ENCODE results near the gene USP38.
"Not testable (repeated sequence)": the region's sequence is repeated elsewhere in the genome, so short reads cannot be mapped to it uniquely, and the experiment has no call there.

USP38 gene

DNA sequence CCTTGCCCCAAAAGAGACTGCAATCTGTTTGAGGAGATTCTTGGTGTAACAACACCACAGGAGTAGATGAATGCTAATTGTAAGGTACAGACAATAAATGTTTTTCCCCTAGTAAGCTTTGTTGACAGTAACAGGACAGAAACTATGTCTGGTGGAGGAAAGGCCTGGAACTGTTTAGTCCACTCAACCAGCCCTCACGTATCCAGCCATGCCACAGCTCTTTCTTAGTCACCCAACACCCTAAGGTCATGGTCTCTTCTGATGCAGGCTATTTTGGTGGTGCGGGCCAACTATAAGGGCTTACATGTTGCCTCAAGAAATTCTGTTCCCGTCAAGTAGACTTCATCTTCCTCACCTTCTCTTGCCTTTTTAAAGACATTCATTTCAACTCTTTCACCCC lies 76.0 kb downstream of the USP38 start:
- Mint-ChIP-seq H3K4me3 (no peak overlapping the region), H3K4me1 (no peaks in the 10 kb centered on the region), H3K9me3 (no peaks in the 10 kb centered on the region), H3K36me3 (no peaks in the 10 kb centered on the region), H3K27me3 (no peaks in the 10 kb centered on the region), H3K27ac (no peak overlapping the region)
- no peak for ATAC-seq (ENCODE audit: low read depth)
- DNase-seq (ENCODE audit: low spot score in 2 of 2): no peak

DNA sequence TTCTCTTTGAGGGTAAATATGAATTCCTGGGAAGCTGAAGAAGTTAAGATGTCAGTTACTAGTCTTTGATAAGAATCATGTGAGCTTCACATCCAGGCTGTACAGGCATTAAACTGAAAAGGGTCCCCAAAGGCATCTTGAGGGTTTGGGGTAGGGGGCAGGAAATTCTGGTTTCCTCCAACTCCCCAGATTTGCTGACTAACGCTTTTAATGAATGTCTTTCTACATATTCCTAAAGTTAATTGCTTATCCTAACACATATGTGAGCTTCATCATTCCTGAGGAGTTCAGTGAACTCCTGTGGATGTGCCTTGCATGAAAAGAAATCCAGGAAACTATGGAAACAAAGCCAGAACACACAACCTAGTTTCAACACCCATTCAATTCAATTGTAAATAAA lies 78.1 kb downstream of the USP38 start:
- Mint-ChIP-seq H3K4me3 (no peak overlapping the region), H3K27ac (no peak overlapping the region), H3K4me1 (no peaks in the 10 kb centered on the region), H3K27me3 (no peaks in the 10 kb centered on the region), H3K36me3 (no peaks in the 10 kb centered on the region), H3K9me3 (peaks cover 5% of the 10 kb centered on the region)
- DNase-seq (ENCODE audit: low spot score in 2 of 2) (no peak), ATAC-seq (ENCODE audit: low read depth) (no peak)

DNA sequence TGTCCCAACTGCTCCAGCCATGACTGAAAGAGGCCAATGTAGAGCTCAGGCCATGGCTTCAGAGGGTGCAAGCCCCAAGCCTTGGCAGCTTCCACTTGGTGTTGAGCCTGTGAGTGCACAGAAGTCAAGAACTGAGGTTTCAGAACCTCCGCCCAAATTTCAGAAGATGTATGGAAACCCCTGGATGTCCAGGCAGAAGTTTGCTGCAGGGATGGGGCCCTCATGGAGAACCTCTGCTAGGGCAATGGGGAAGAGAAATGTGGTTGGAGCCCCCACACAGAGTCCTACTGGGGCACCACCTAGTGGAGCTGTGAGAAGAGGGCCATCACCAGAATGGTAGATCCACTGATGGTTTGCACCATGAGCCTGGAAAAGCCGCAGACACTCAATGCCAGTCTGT lies 83.0 kb downstream of the USP38 start:
- H3K4me1 Mint-ChIP-seq: not testable (repeated sequence)

DNA sequence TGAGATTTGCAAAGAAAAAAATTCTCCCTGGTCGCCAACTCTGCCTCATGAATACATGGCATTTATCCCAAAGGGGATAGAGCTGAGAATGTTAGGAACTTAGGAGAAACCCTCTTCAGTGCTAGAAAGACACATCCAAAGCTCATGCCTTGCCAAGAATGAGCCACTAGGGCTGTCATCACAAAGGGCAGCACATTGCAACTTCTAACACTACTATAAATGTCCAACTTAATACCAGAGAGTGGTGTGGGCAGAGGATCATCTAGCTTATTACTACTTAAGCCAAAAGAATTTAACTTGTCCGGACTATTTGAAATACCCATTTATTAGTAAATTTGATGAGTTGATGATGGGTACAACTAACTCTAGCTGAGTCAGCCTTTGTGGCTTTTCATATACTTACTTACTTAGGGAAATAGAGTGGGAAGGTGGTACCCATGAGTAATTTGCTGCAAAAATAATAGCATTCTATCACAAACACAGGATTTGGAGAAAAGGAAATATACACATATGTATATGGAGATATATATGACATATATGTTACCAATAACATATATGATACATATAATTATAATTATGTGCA lies 85.6 kb downstream of the USP38 start:
- H3K36me3 Mint-ChIP-seq: no peaks in the 10 kb centered on the region
- no peak for ATAC-seq (ENCODE audit: low read depth)

More for the DNA sequence above, 83.0 kb downstream of the USP38 start:
- H3K4me3 Mint-ChIP-seq; H3K27me3 Mint-ChIP-seq; ATAC-seq (ENCODE audit: low read depth); H3K9me3 Mint-ChIP-seq; H3K27ac Mint-ChIP-seq; H3K36me3 Mint-ChIP-seq; DNase-seq (ENCODE audit: low spot score in 2 of 2): not testable (repeated sequence)

More for the DNA sequence above, 85.6 kb downstream of the USP38 start:
- Mint-ChIP-seq H3K4me3 (no peak overlapping the region), H3K27ac (no peak overlapping the region), H3K4me1 (no peaks in the 10 kb centered on the region), H3K27me3 (peaks cover 3% of the 10 kb centered on the region), H3K9me3 (peaks cover 7% of the 10 kb centered on the region)
- DNase-seq (ENCODE audit: low spot score in 2 of 2): no peak

Data from memory B cell (primary cell).